Lung (tissue), 12 donors: ENCODE results near the gene PKD2L2. TPM values are rescaled to one million over a fixed set of nuclear protein-coding genes. Genes with fewer than 3 reads are reported as not detected.

ENCODE experiments used
- ATAC-seq: fragments of 200-7000 bp; cut with Tn5 transposase; one replicate; pipeline ENCODE4 v1.9.1; 2020; ENCODE audit warnings: moderate number of reproducible peaks; ENCODE audit not compliant: insufficient read depth, low FRiP score
- DNase-seq, 3 donors: peaks; one replicate each; pipeline ENCODE4 v3.0.0-alpha.2; 2013 to 2017
- H3K27ac ChIP-seq, 2 donors: one replicate each; pipeline ENCODE4 v1.5.1; 2013; ENCODE audit warnings: mild to moderate bottlenecking in 2 of 2, moderate library complexity in 2 of 2, control low read depth in 1 of 2, inconsistent platforms in 1 of 2, low read depth in 1 of 2, low read length in 1 of 2
- H3K27me3 ChIP-seq, 3 donors: one replicate each; pipeline ENCODE4 v1.5.1; 2013; ENCODE audit warnings: low read length in 2 of 3; ENCODE audit not compliant: control insufficient read depth in 3 of 3, insufficient read depth in 3 of 3
- H3K36me3 ChIP-seq, 4 donors: one replicate each; pipeline ENCODE4 v1.5.1; 2013; ENCODE audit warnings: low read length in 4 of 4, mild to moderate bottlenecking in 1 of 4, moderate library complexity in 1 of 4; ENCODE audit not compliant: control insufficient read depth in 4 of 4, insufficient read depth in 4 of 4
- H3K4me1 ChIP-seq, 5 donors: one replicate each; pipeline ENCODE4 v1.5.1; 2013; ENCODE audit warnings: low read length in 5 of 5, mild to moderate bottlenecking in 2 of 5, moderate library complexity in 1 of 5; ENCODE audit not compliant: control insufficient read depth in 5 of 5, insufficient read depth in 5 of 5
- H3K4me3 ChIP-seq: one replicate; pipeline ENCODE4 v1.5.1; 2013; ENCODE audit warnings: mild to moderate bottlenecking, control low read depth, moderate library complexity
- H3K9ac ChIP-seq, 2 donors: one replicate each; pipeline ENCODE4 v1.5.1; 2013; ENCODE audit warnings: low read length in 2 of 2, control low read depth in 1 of 2; ENCODE audit not compliant: insufficient read depth in 1 of 2
- H3K9me3 ChIP-seq, 4 donors: one replicate each; pipeline ENCODE4 v1.5.1; 2013; ENCODE audit warnings: low read length in 3 of 4, mild to moderate bottlenecking in 1 of 4, moderate library complexity in 1 of 4; ENCODE audit not compliant: control insufficient read depth in 4 of 4, insufficient read depth in 3 of 4
- WGBS, 2 donors: extraction: QIAGEN DNeasy Blood & Tissue Kit; methylation state at CpG; one replicate each; pipeline ENCODE4 v1.1.7; 2013; 5-methylcytosine and 5-hydroxymethylcytosine counted together
- polyA plus RNA-seq, 2 donors: library from polyadenylated mRNA; stranded (reverse); fragments of 200-250 nt; gene quantifications; one replicate each; pipeline ENCODE4 v1.2.1, GENCODE V29; 2013
- total RNA-seq, 2 donors: library from RNA; depleted of rRNA in 1 of 2; stranded (reverse); fragments of >200 nt in 1 of 2; gene quantifications; one replicate each; pipeline ENCODE4 v1.2.1, GENCODE V29; 2014 to 2021
- TF ChIP-seq, protein P1 (sequence below): IDR thresholded peaks from 2 replicates; pipeline ENCODE4 v1.5.1; 2012; ENCODE audit warnings: mild to moderate bottlenecking; ENCODE audit errors: control extremely low read depth, extremely low read depth
- donor health status: control.
- donor health status: control.
- donor health status: Bipolar disorder and iron deficiency.
- donor health status: healthy.
- donor health status: DM: yes; HTN: yes; CAD: no.

Gene PKD2L2
- total and polyA plus RNA-seq, 4 donors, result 0.05 TPM; not detected in 3

DNA sequence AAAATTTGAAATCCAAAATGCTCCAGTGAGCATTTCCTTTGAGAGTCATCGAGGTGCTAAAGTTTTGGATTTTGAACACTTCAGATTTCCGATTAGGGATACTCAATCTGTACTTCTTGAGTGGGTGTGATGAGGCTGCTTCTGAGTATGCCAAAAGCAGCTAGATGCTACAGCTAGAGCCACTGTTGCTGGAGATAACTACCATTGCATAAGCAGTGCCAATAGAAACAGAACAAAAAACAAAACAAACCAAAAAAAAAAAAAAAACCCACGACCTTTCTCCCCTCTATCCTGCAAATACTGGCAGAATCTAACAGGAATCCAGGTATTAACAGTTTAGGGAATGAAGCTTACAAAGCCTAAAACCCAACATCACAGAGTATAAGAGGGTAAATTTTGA lies 43.5 kb downstream of the PKD2L2 start:
- Histone ChIP-seq H3K9me3 (no peaks in the 10 kb centered on the region), H3K4me1 (peaks cover 0 to 4% (median 0%) of the 10 kb centered on the region in 5 donors), H3K27ac (no peak overlapping the region), H3K27me3 (no peaks in the 10 kb centered on the region), H3K4me3 (no peak overlapping the region), H3K9ac (no peak overlapping the region), H3K36me3 (peaks cover 0 to 8% (median 3%) of the 10 kb centered on the region in 4 donors)
- DNase-seq (no peak), ATAC-seq (no peak)
- 69 to 78% methylated on average over 3 of the region's 3 CpGs for WGBS, 2 donors
- TF ChIP-seq, protein P1, sequence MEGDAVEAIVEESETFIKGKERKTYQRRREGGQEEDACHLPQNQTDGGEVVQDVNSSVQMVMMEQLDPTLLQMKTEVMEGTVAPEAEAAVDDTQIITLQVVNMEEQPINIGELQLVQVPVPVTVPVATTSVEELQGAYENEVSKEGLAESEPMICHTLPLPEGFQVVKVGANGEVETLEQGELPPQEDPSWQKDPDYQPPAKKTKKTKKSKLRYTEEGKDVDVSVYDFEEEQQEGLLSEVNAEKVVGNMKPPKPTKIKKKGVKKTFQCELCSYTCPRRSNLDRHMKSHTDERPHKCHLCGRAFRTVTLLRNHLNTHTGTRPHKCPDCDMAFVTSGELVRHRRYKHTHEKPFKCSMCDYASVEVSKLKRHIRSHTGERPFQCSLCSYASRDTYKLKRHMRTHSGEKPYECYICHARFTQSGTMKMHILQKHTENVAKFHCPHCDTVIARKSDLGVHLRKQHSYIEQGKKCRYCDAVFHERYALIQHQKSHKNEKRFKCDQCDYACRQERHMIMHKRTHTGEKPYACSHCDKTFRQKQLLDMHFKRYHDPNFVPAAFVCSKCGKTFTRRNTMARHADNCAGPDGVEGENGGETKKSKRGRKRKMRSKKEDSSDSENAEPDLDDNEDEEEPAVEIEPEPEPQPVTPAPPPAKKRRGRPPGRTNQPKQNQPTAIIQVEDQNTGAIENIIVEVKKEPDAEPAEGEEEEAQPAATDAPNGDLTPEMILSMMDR, result no peak

DNA sequence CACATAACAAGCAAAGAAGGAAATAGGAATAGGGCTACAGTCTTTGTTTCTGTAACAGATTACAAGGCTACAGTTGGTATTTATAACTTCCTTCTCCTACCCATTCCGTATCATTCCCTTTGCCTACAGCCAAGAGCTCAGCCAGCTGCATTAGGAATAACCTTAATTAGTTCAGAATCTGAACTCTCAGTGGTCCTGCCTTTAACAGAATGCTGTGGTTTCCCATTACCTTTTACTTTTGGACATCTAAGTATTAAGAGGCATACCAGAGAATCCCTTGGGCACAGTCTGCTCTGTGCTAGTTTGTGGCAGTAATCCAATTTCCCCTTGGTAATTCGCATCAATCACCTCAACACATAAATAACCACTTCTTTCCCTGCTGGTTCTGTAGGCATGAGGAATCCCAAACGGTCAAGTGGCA lies 44.2 kb downstream of the PKD2L2 start:
- WGBS, 2 donors, result 34 to 49% methylated on average over 3 of the region's 3 CpGs
- ATAC-seq, result no peak
- H3K9ac ChIP-seq, result no peak overlapping the region

DNA sequence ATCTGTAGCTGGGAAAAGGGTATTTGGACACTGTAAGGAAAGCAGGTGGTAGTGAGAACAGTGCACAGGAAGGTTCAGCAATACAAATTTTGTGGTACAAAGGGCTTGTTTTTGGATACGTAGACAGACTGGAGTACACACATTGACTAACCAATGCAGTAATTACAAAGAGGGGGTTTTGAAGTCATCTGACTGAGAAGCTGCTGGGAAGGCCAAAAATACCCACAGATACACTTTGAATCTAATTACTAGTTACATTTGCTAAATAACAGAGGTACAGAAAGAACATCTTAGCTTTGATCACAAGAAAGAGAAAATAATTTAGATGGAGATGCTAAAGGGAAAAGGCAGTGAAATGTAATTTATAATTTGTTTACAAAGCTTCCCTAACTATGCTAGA lies 45.9 kb downstream of the PKD2L2 start:
- TF ChIP-seq, protein P1, result no peak
- DNase-seq, result no peak
- H3K9ac ChIP-seq, result no peak overlapping the region
- no peak overlapping the region for H3K27ac ChIP-seq
- H3K27me3 ChIP-seq, result no peaks in the 10 kb centered on the region
- H3K4me1 ChIP-seq, result peaks cover 0 to 4% (median 0%) of the 10 kb centered on the region in 5 donors
- no peaks in the 10 kb centered on the region for H3K9me3 ChIP-seq
- H3K36me3 ChIP-seq, result peaks cover 5 to 26% (median 20%) of the 10 kb centered on the region in 4 donors
- ATAC-seq, result no peak
- H3K4me3 ChIP-seq, result no peak overlapping the region
- 92 to 93% methylated on average over 1 of the region's 1 CpG for WGBS, 2 donors

More for the DNA sequence above, 44.2 kb downstream of the PKD2L2 start:
- DNase-seq, result peak in 1 of 3 donors; percentile 6
- peaks cover 0 to 4% (median 0%) of the 10 kb centered on the region in 5 donors for H3K4me1 ChIP-seq
- H3K27me3 ChIP-seq, result no peaks in the 10 kb centered on the region
- H3K9me3 ChIP-seq, result no peaks in the 10 kb centered on the region
- TF ChIP-seq, protein P1, result no peak
- H3K4me3 ChIP-seq, result no peak overlapping the region
- no peak overlapping the region for H3K27ac ChIP-seq
- H3K36me3 ChIP-seq, result peaks cover 1 to 11% (median 6%) of the 10 kb centered on the region in 4 donors

DNA sequence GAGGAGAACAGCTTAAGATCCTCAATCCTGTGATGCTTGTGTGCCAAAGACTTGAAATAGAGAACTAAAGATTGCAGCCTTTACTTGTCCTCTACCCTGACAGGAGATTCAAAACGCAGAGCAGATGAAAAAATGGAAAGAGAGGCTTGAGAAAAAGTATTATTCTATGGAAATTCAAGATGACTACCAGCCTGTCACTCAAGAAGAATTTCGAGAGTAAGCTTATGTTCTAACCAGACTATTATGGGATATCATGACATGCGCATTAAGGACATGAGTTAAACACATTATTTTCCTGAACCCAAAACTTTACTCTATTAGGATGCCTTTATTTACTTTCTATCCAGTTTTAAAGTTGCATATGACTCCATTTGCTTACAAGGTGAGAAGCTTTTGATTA lies 46.4 kb downstream of the PKD2L2 start:
- H3K4me1 ChIP-seq, result peaks cover 0 to 4% (median 0%) of the 10 kb centered on the region in 5 donors
- H3K27me3 ChIP-seq, result no peaks in the 10 kb centered on the region
- H3K36me3 ChIP-seq, result peaks cover 5 to 26% (median 21%) of the 10 kb centered on the region in 4 donors
- TF ChIP-seq, protein P1, result no peak
- no peak overlapping the region for H3K9ac ChIP-seq
- H3K27ac ChIP-seq, result no peak overlapping the region
- ATAC-seq (no peak), DNase-seq (no peak)
- 90 to 96% methylated on average over 3 of the region's 3 CpGs for WGBS, 2 donors
- no peaks in the 10 kb centered on the region for H3K9me3 ChIP-seq
- H3K4me3 ChIP-seq, result no peak overlapping the region
